ENCODE data around the gene TEX55.

DNA sequence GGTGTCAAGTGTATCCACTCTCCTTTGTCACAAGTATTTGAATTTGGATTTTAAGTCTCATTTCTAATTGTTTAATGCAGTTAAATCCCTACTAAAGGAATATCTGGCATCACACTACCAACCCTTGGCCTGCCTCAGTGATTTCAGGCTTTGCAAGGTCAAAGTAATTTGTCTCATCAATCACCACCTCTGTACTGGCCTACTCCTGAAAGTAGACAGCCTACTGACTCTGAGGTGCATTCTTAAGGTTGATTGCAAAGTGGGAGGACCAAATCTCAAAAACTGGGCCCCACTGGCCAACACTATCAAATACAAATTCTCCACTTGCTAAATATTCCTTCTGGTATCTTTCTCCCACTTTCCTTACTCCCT is 851 bp upstream of the TEX55 start:
- TF ChIP-seq EZH2phosphoT487 (IDR thresholded peaks at IDR 0.05; ENCODE audit: insufficient read depth, low read depth), result no peak
- TF ChIP-seq EZH2 (IDR thresholded peaks at IDR 0.05; ENCODE audit: insufficient read depth, poor library complexity, severe bottlenecking), result no peak

All from GM23248 (cell line).